ENCODE measurements around the gene PARD3.

PARD3 gene

DNA sequence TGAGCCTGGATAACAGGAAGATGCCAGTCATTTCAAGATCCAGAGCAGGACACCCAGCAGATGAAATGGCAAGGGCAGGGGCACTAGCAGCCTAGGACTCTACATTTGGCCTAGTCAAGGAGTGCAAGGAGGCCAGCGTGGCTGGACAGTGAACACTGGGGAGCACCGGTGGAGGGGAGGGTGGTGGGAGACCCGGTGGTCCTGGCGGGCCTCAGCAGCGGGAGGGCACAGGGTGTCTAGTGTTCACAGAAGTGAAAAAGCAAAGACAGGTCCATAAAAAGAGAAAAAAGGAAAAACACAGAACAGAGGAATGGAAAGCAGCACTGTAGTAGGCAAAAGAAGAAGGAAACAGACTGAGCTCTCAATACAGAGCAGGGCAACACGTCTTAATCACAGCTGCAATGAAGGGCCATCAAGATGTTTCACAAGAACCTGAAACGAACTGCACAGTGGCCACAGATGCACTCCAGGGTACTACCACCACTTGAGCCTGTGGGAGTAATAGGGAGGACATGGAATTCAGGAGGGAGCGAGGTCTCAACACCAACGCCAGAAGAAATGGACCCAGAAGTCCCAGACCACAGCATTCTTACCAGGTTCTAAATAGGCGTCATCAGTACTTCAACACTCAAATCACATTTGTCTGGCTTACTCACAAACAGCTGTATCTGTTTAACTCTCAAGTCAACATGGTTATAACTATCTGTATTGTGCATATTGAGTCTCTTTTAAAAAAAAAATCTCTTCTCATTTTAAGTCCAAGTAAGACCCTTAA, 573.7 kb downstream of the PARD3 start:
- Histone ChIP-seq H4K12ac (ENCODE audit: low read depth, low read length) (no peak overlapping the region), H3K9me3 (ENCODE audit: insufficient read depth, low read depth, low read length) (no peaks in the 10 kb centered on the region), H3K79me2 (ENCODE audit: control insufficient read depth, insufficient read depth, low read length, poor library complexity) (no peaks in the 10 kb centered on the region), H2BK5ac (ENCODE audit: low read depth, low read length, poor library complexity) (no peak overlapping the region), H3K36me3 (ENCODE audit: control insufficient read depth in 1 of 2, insufficient read depth in 2 of 2, low read length in 2 of 2) (no peaks in the 10 kb centered on the region), H3K4ac (ENCODE audit: low read depth, low read length) (no peak overlapping the region), H4K8ac (ENCODE audit: low read depth, low read length) (no peak overlapping the region), H3K27ac (ENCODE audit: low read depth, low read length) (no peak overlapping the region), H3K14ac (ENCODE audit: low read length) (no peak overlapping the region), H3K23ac (ENCODE audit: low read length) (no peak overlapping the region), H3K4me3 (ENCODE audit: low read depth, low read length) (no peak overlapping the region), H3K27me3 (ENCODE audit: insufficient read depth, low read length) (no peaks in the 10 kb centered on the region), H3K18ac (ENCODE audit: low read length) (no peak overlapping the region), H2AK5ac (ENCODE audit: low read length) (no peak overlapping the region), H3K4me1 (ENCODE audit: control insufficient read depth in 1 of 2, insufficient read depth in 2 of 2, low read length in 2 of 2) (no peaks in the 10 kb centered on the region), H3K4me2 (ENCODE audit: low read length) (no peak overlapping the region), H3K79me1 (ENCODE audit: low read length) (no peaks in the 10 kb centered on the region), H4K91ac (ENCODE audit: low read depth, low read length) (no peak overlapping the region), H3K9ac (ENCODE audit: low read length) (no peak overlapping the region), H2BK12ac (ENCODE audit: low read length) (no peak overlapping the region), H2BK120ac (ENCODE audit: insufficient read depth, low read length, poor library complexity) (no peak overlapping the region), H2AFZ (ENCODE audit: insufficient read depth, low read length, poor library complexity) (no peak overlapping the region)
- DNase-seq: no peak
- WGBS (ENCODE audit: extremely low coverage, insufficient coverage, insufficient read length): no CpG with 5 or more reads among the region's 10 CpGs

GRCh38 chr10:34240039-34240438, 575.1 kb downstream of the PARD3 start:
- Histone ChIP-seq H2BK12ac (ENCODE audit: low read length) (no peak overlapping the region), H3K4me1 (ENCODE audit: control insufficient read depth in 1 of 2, insufficient read depth in 2 of 2, low read length in 2 of 2) (no peaks in the 10 kb centered on the region), H3K4me3 (ENCODE audit: low read depth, low read length) (no peak overlapping the region), H3K23ac (ENCODE audit: low read length) (no peak overlapping the region), H3K27ac (ENCODE audit: low read depth, low read length) (no peak overlapping the region), H3K4me2 (ENCODE audit: low read length) (no peak overlapping the region), H3K79me2 (ENCODE audit: control insufficient read depth, insufficient read depth, low read length, poor library complexity) (no peaks in the 10 kb centered on the region), H3K9ac (ENCODE audit: low read length) (no peak overlapping the region), H3K9me3 (ENCODE audit: insufficient read depth, low read depth, low read length) (no peaks in the 10 kb centered on the region), H2AFZ (ENCODE audit: insufficient read depth, low read length, poor library complexity) (no peak overlapping the region), H2BK120ac (ENCODE audit: insufficient read depth, low read length, poor library complexity) (no peak overlapping the region), H3K27me3 (ENCODE audit: insufficient read depth, low read length) (no peaks in the 10 kb centered on the region), H3K14ac (ENCODE audit: low read length) (no peak overlapping the region), H3K79me1 (ENCODE audit: low read length) (no peaks in the 10 kb centered on the region), H3K18ac (ENCODE audit: low read length) (no peak overlapping the region), H2BK5ac (ENCODE audit: low read depth, low read length, poor library complexity) (no peak overlapping the region), H4K91ac (ENCODE audit: low read depth, low read length) (no peak overlapping the region), H4K8ac (ENCODE audit: low read depth, low read length) (no peak overlapping the region), H3K4ac (ENCODE audit: low read depth, low read length) (no peak overlapping the region), H2AK5ac (ENCODE audit: low read length) (no peak overlapping the region), H3K36me3 (ENCODE audit: control insufficient read depth in 1 of 2, insufficient read depth in 2 of 2, low read length in 2 of 2) (no peaks in the 10 kb centered on the region), H4K12ac (ENCODE audit: low read depth, low read length) (no peak overlapping the region)
- WGBS (ENCODE audit: extremely low coverage, insufficient coverage, insufficient read length): no CpG with 5 or more reads among the region's 7 CpGs
- DNase-seq: no peak

- Histone ChIP-seq H3K4ac (ENCODE audit: low read depth, low read length) (no peak overlapping the region), H3K9me3 (ENCODE audit: insufficient read depth, low read depth, low read length) (no peaks in the 10 kb centered on the region), H3K79me1 (ENCODE audit: low read length) (no peaks in the 10 kb centered on the region), H3K18ac (ENCODE audit: low read length) (no peak overlapping the region), H3K14ac (ENCODE audit: low read length) (no peak overlapping the region), H2BK120ac (ENCODE audit: insufficient read depth, low read length, poor library complexity) (no peak overlapping the region), H4K8ac (ENCODE audit: low read depth, low read length) (no peak overlapping the region), H2AK5ac (ENCODE audit: low read length) (no peak overlapping the region), H3K27me3 (ENCODE audit: insufficient read depth, low read length) (no peaks in the 10 kb centered on the region), H3K27ac (ENCODE audit: low read depth, low read length) (no peak overlapping the region), H3K4me3 (ENCODE audit: low read depth, low read length) (no peak overlapping the region), H3K4me1 (ENCODE audit: control insufficient read depth in 1 of 2, insufficient read depth in 2 of 2, low read length in 2 of 2) (no peaks in the 10 kb centered on the region), H4K91ac (ENCODE audit: low read depth, low read length) (no peak overlapping the region), H3K9ac (ENCODE audit: low read length) (no peak overlapping the region), H3K79me2 (ENCODE audit: control insufficient read depth, insufficient read depth, low read length, poor library complexity) (no peaks in the 10 kb centered on the region), H3K23ac (ENCODE audit: low read length) (no peak overlapping the region), H2BK12ac (ENCODE audit: low read length) (no peak overlapping the region), H2BK5ac (ENCODE audit: low read depth, low read length, poor library complexity) (no peak overlapping the region), H3K36me3 (ENCODE audit: control insufficient read depth in 1 of 2, insufficient read depth in 2 of 2, low read length in 2 of 2) (no peaks in the 10 kb centered on the region), H2AFZ (ENCODE audit: insufficient read depth, low read length, poor library complexity) (no peak overlapping the region), H4K12ac (ENCODE audit: low read depth, low read length) (no peak overlapping the region), H3K4me2 (ENCODE audit: low read length) (no peak overlapping the region)
- whole genome bisulfite sequencing (ENCODE audit: extremely low coverage, insufficient coverage, insufficient read length): no CpG with 5 or more reads among the region's 1 CpG
- no peak for DNase-seq
Measured at GRCh38 chr10:34237898-34238455, 577.1 kb downstream of the PARD3 start.

- Histone ChIP-seq H3K27ac (ENCODE audit: low read depth, low read length) (no peak overlapping the region), H2BK12ac (ENCODE audit: low read length) (no peak overlapping the region), H3K18ac (ENCODE audit: low read length) (no peak overlapping the region), H3K4me2 (ENCODE audit: low read length) (no peak overlapping the region), H3K36me3 (ENCODE audit: control insufficient read depth in 1 of 2, insufficient read depth in 2 of 2, low read length in 2 of 2) (no peaks in the 10 kb centered on the region), H3K79me2 (ENCODE audit: control insufficient read depth, insufficient read depth, low read length, poor library complexity) (no peaks in the 10 kb centered on the region), H2AK5ac (ENCODE audit: low read length) (no peak overlapping the region), H2BK5ac (ENCODE audit: low read depth, low read length, poor library complexity) (no peak overlapping the region), H3K27me3 (ENCODE audit: insufficient read depth, low read length) (no peaks in the 10 kb centered on the region), H3K14ac (ENCODE audit: low read length) (no peak overlapping the region), H3K4me3 (ENCODE audit: low read depth, low read length) (no peak overlapping the region), H4K91ac (ENCODE audit: low read depth, low read length) (no peak overlapping the region), H3K9ac (ENCODE audit: low read length) (no peak overlapping the region), H3K23ac (ENCODE audit: low read length) (no peak overlapping the region), H2AFZ (ENCODE audit: insufficient read depth, low read length, poor library complexity) (no peak overlapping the region), H3K79me1 (ENCODE audit: low read length) (no peaks in the 10 kb centered on the region), H3K4me1 (ENCODE audit: control insufficient read depth in 1 of 2, insufficient read depth in 2 of 2, low read length in 2 of 2) (no peaks in the 10 kb centered on the region), H4K12ac (ENCODE audit: low read depth, low read length) (no peak overlapping the region), H3K9me3 (ENCODE audit: insufficient read depth, low read depth, low read length) (no peaks in the 10 kb centered on the region), H2BK120ac (ENCODE audit: insufficient read depth, low read length, poor library complexity) (no peak overlapping the region), H3K4ac (ENCODE audit: low read depth, low read length) (no peak overlapping the region), H4K8ac (ENCODE audit: low read depth, low read length) (no peak overlapping the region)
- no peak for DNase-seq
- no CpG with 5 or more reads among the region's 4 CpGs for WGBS (ENCODE audit: extremely low coverage, insufficient coverage, insufficient read length)
Measured at GRCh38 chr10:34236931-34237330, 578.2 kb downstream of the PARD3 start.

Measured in trophoblast cell (in vitro differentiated cells and primary cell).